BLaER1 (cell line): ENCODE data around the gene PRKCH.
A peak's percentile ranks its signal among the peaks of the same experiment; 100 is the strongest.

Experiments
- H3K27ac ChIP-seq: shearing (Covaris generic); formaldehyde crosslinking; 2 replicates; pipeline ENCODE4 v1.8.1; 2022
- H3K27me3 ChIP-seq: shearing (Covaris generic); formaldehyde crosslinking; 2 replicates; pipeline ENCODE4 v1.8.1; 2022
- H3K36me3 ChIP-seq: shearing (Covaris generic); formaldehyde crosslinking; 2 replicates; pipeline ENCODE4 v1.8.1; 2022
- H3K4me1 ChIP-seq: shearing (Covaris generic); formaldehyde crosslinking; 2 replicates; pipeline ENCODE4 v1.8.1; 2022
- H3K4me2 ChIP-seq: shearing (Covaris generic); formaldehyde crosslinking; 2 replicates; pipeline ENCODE4 v1.8.1; 2022
- H3K4me3 ChIP-seq: shearing (Covaris generic); formaldehyde crosslinking; 2 replicates; pipeline ENCODE4 v1.8.1; 2022
- H3K9ac ChIP-seq: shearing (Covaris generic); formaldehyde crosslinking; 2 replicates; pipeline ENCODE4 v1.8.1; 2022
- H3K9me3 ChIP-seq: shearing (Covaris generic); formaldehyde crosslinking; 2 replicates; pipeline ENCODE4 v1.8.1; 2022
- H4K20me1 ChIP-seq: shearing (Covaris generic); formaldehyde crosslinking; 2 replicates; pipeline ENCODE4 v1.8.1; 2022
- Cebpa-rat ChIP-seq: shearing (Covaris generic); IDR thresholded peaks from 2 replicates; pipeline ENCODE4 v1.8.1; 2022

The PRKCH gene

GRCh38 chr14:61394542-61394941 lies 73.2 kb downstream of the PRKCH start:
- peaks cover 17% of the 10 kb centered on the region for H3K36me3 ChIP-seq
- TF ChIP-seq Cebpa-rat: no peak

GRCh38 chr14:61395115-61395725 lies 73.8 kb downstream of the PRKCH start:
- H3K27ac ChIP-seq: no peak overlapping the region
- no peak overlapping the region for H3K9ac ChIP-seq
- no peak for TF ChIP-seq Cebpa-rat

More at GRCh38 chr14:61394542-61394941, 73.2 kb downstream of the PRKCH start:
- H3K27ac ChIP-seq: no peak overlapping the region
- H3K9ac ChIP-seq: no peak overlapping the region
- H3K4me3 ChIP-seq: no peak overlapping the region
- H3K27me3 ChIP-seq: no peaks in the 10 kb centered on the region
- H3K4me2 ChIP-seq: no peak overlapping the region
- no peaks in the 10 kb centered on the region for H4K20me1 ChIP-seq
- peaks cover 5% of the 10 kb centered on the region; the same call in 1 of the 2 replicates for H3K9me3 ChIP-seq
- H3K4me1 ChIP-seq: peaks cover 23% of the 10 kb centered on the region

GRCh38 chr14:61396279-61396678 lies 74.9 kb downstream of the PRKCH start:
- Histone ChIP-seq H3K9ac (no peak overlapping the region), H3K27me3 (no peaks in the 10 kb centered on the region), H3K9me3 (peaks cover 5% of the 10 kb centered on the region; the same call in 1 of the 2 replicates), H3K4me2 (no peak overlapping the region), H3K36me3 (peaks cover 17% of the 10 kb centered on the region), H3K4me3 (no peak overlapping the region), H4K20me1 (0 out of 2 replicates have a peak, but pooled peaks cover 8% of the 10 kb centered on the region), H3K27ac (no peak overlapping the region), H3K4me1 (peaks cover 10% of the 10 kb centered on the region)
- TF ChIP-seq Cebpa-rat: no peak

More at GRCh38 chr14:61395115-61395725, 73.8 kb downstream of the PRKCH start:
- no peaks in the 10 kb centered on the region for H3K27me3 ChIP-seq
- peaks cover 17% of the 10 kb centered on the region for H3K36me3 ChIP-seq
- H3K9me3 ChIP-seq: peaks cover 5% of the 10 kb centered on the region; the same call in 1 of the 2 replicates
- no peak overlapping the region for H3K4me2 ChIP-seq
- peaks cover 21% of the 10 kb centered on the region for H3K4me1 ChIP-seq
- H4K20me1 ChIP-seq: no peaks in the 10 kb centered on the region
- H3K4me3 ChIP-seq: no peak overlapping the region

- Histone ChIP-seq H3K9me3 (peaks cover 5% of the 10 kb centered on the region; the same call in 1 of the 2 replicates), H3K9ac (no peak overlapping the region), H4K20me1 (0 out of 2 replicates have a peak, but pooled peaks cover 11% of the 10 kb centered on the region), H3K4me1 (peaks cover 6% of the 10 kb centered on the region; the same call in 1 of the 2 replicates), H3K27me3 (no peaks in the 10 kb centered on the region), H3K27ac (no peak overlapping the region), H3K4me3 (no peak overlapping the region), H3K4me2 (no peak overlapping the region), H3K36me3 (peaks cover 17% of the 10 kb centered on the region)
- TF ChIP-seq Cebpa-rat: no peak
Measured at GRCh38 chr14:61396694-61397093, 75.3 kb downstream of the PRKCH start.

GRCh38 chr14:61397615-61398014 lies 76.2 kb downstream of the PRKCH start:
- no peak overlapping the region for H3K9ac ChIP-seq
- 0 out of 2 replicates have a peak, but pooled peaks cover 11% of the 10 kb centered on the region for H4K20me1 ChIP-seq
- H3K4me3 ChIP-seq: no peak overlapping the region
- peaks cover 5% of the 10 kb centered on the region; the same call in 1 of the 2 replicates for H3K9me3 ChIP-seq
- peaks cover 17% of the 10 kb centered on the region for H3K36me3 ChIP-seq
- no peak overlapping the region for H3K4me2 ChIP-seq
- no peaks in the 10 kb centered on the region for H3K27me3 ChIP-seq
- no peak for TF ChIP-seq Cebpa-rat
- peaks cover 4% of the 10 kb centered on the region; the same call in 1 of the 2 replicates for H3K4me1 ChIP-seq
- no peak overlapping the region for H3K27ac ChIP-seq

GRCh38 chr14:61398221-61398620 lies 76.8 kb downstream of the PRKCH start:
- Histone ChIP-seq H3K4me3 (no peak overlapping the region), H3K4me2 (no peak overlapping the region)

GRCh38 chr14:61399365-61399764 lies 78.0 kb downstream of the PRKCH start:
- Histone ChIP-seq H3K9me3 (no peaks in the 10 kb centered on the region), H3K27me3 (no peaks in the 10 kb centered on the region), H3K4me3 (no peak overlapping the region), H3K9ac (no peak overlapping the region), H4K20me1 (0 out of 2 replicates have a peak, but pooled peaks cover 11% of the 10 kb centered on the region), H3K4me2 (no peak overlapping the region), H3K4me1 (peaks cover 20% of the 10 kb centered on the region), H3K36me3 (peaks cover 12% of the 10 kb centered on the region), H3K27ac (no peak overlapping the region)
- no peak for TF ChIP-seq Cebpa-rat

More at GRCh38 chr14:61398221-61398620, 76.8 kb downstream of the PRKCH start:
- H3K9me3 ChIP-seq: peaks cover 5% of the 10 kb centered on the region; the same call in 1 of the 2 replicates
- no peak overlapping the region for H3K27ac ChIP-seq
- H3K36me3 ChIP-seq: peaks cover 17% of the 10 kb centered on the region
- H3K27me3 ChIP-seq: no peaks in the 10 kb centered on the region
- 0 out of 2 replicates have a peak, but pooled peaks cover 11% of the 10 kb centered on the region for H4K20me1 ChIP-seq
- H3K4me1 ChIP-seq: peaks cover 10% of the 10 kb centered on the region
- H3K9ac ChIP-seq: no peak overlapping the region
- no peak for TF ChIP-seq Cebpa-rat

GRCh38 chr14:61401461-61401860 lies 80.1 kb downstream of the PRKCH start:
- H4K20me1 ChIP-seq: 0 out of 2 replicates have a peak, but pooled peaks cover 11% of the 10 kb centered on the region
- no peak overlapping the region for H3K4me3 ChIP-seq
- H3K4me2 ChIP-seq: no peak overlapping the region
- no peaks in the 10 kb centered on the region for H3K9me3 ChIP-seq
- no peak overlapping the region for H3K27ac ChIP-seq
- H3K27me3 ChIP-seq: no peaks in the 10 kb centered on the region
- TF ChIP-seq Cebpa-rat: no peak
- H3K9ac ChIP-seq: no peak overlapping the region
- H3K4me1 ChIP-seq: peaks cover 25% of the 10 kb centered on the region
- peaks cover 9% of the 10 kb centered on the region; the same call in 1 of the 2 replicates for H3K36me3 ChIP-seq

GRCh38 chr14:61403411-61403810 lies 82.0 kb downstream of the PRKCH start:
- peaks cover 17% of the 10 kb centered on the region; the same call in 1 of the 2 replicates for H3K36me3 ChIP-seq
- TF ChIP-seq Cebpa-rat: no peak
- H3K4me3 ChIP-seq: no peak overlapping the region; the same call in 1 of the 2 replicates
- H3K4me2 ChIP-seq: peak overlapping the region; percentile 64
- H4K20me1 ChIP-seq: 0 out of 2 replicates have a peak, but pooled peaks cover 11% of the 10 kb centered on the region
- H3K27me3 ChIP-seq: no peaks in the 10 kb centered on the region
- peak overlapping the region; percentile 63 for H3K27ac ChIP-seq
- H3K4me1 ChIP-seq: peaks cover 25% of the 10 kb centered on the region
- peak overlapping the region; percentile 65 for H3K9ac ChIP-seq
- no peaks in the 10 kb centered on the region for H3K9me3 ChIP-seq

- H3K27ac ChIP-seq: no peak overlapping the region
- H3K4me3 ChIP-seq: no peak overlapping the region
- H3K36me3 ChIP-seq: peaks cover 27% of the 10 kb centered on the region
- peak overlapping the region; percentile 13; the same call in 1 of the 2 replicates for H3K4me2 ChIP-seq
- no peak for TF ChIP-seq Cebpa-rat
- peaks cover 25% of the 10 kb centered on the region for H3K4me1 ChIP-seq
- H4K20me1 ChIP-seq: 0 out of 2 replicates have a peak, but pooled peaks cover 11% of the 10 kb centered on the region
- peaks cover 5% of the 10 kb centered on the region for H3K9me3 ChIP-seq
- no peaks in the 10 kb centered on the region for H3K27me3 ChIP-seq
- H3K9ac ChIP-seq: no peak overlapping the region
Measured at GRCh38 chr14:61404637-61405036, 83.3 kb downstream of the PRKCH start.
